PC-3 (cell line): Measurements from ENCODE around the gene PIGH. TPM values are rescaled to one million over a fixed set of nuclear protein-coding genes. Genes with fewer than 3 reads are reported as not detected.
"Not testable (repeated sequence)": the region's sequence is repeated elsewhere in the genome, so short reads cannot be mapped to it uniquely, and the experiment has no call there.

ENCODE experiments used
- ATAC-seq: fragments of 200-7000 bp; cut with Tn5 transposase; 2 replicates; pipeline ENCODE4 v1.9.1; 2020; ENCODE audit warnings: mild to moderate bottlenecking, moderate library complexity
- BruUV-seq: library from RNA; stranded (reverse); fragments of 400-500 nt; replicated peaks from 2 replicates; lab custom pipeline; 2021; lab: Mats Ljungman, UMichigan
- CTCF ChIA-PET: fragments of 300-600 bp; sonication (Branson Sonifier 250); formaldehyde crosslinking; loops from one replicate; lab custom pipeline; 2022; ENCODE audit warnings: antibody characterized with exemption; lab: Charles Lee
- POLR2A ChIA-PET: fragments of 300-600 bp; sonication (Branson Sonifier 250); formaldehyde crosslinking; loops from one replicate; lab custom pipeline; 2022; ENCODE audit warnings: antibody characterized with exemption; ENCODE audit not compliant: unreplicated experiment; lab: Charles Lee
- DNase-seq: peaks from one replicate; pipeline ENCODE4 v3.0.0-alpha.2; 2015
- H2AFZ ChIP-seq: fragments of 300-600 bp; sonication (generic); 2 replicates; pipeline ENCODE4 v1.6.0; 2016; ENCODE audit warnings: antibody characterized with exemption, low read length
- H3F3A ChIP-seq: fragments of 300-600 bp; sonication (generic); one replicate; pipeline ENCODE4 v1.6.0; 2017; ENCODE audit warnings: antibody characterized with exemption, low read length, control low read depth, mild to moderate bottlenecking; ENCODE audit not compliant: unreplicated experiment
- H3K27ac ChIP-seq: fragments of 300-600 bp; sonication (generic); 2 replicates; pipeline ENCODE4 v1.5.1; 2016; ENCODE audit warnings: mild to moderate bottlenecking, low read length
- H3K27me3 ChIP-seq: fragments of 300-600 bp; sonication (generic); 2 replicates; pipeline ENCODE4 v1.6.1; 2016; ENCODE audit warnings: low read length, mixed read lengths
- H3K36me3 ChIP-seq: fragments of 300-600 bp; sonication (generic); 2 replicates; pipeline ENCODE4 v1.6.1; 2016; ENCODE audit warnings: low read depth, mixed run types, low read length, mixed read lengths
- H3K4me1 ChIP-seq: fragments of 300-600 bp; sonication (generic); 2 replicates; pipeline ENCODE4 v1.5.1; 2016; ENCODE audit warnings: low read length; ENCODE audit not compliant: insufficient read depth
- H3K4me2 ChIP-seq: fragments of 300-600 bp; sonication (generic); 2 replicates; pipeline ENCODE4 v1.6.0; 2016; ENCODE audit warnings: low read length
- H3K4me3 ChIP-seq: fragments of 300-600 bp; sonication (generic); 2 replicates; pipeline ENCODE4 v1.5.1; 2016; ENCODE audit warnings: mild to moderate bottlenecking, low read length, mixed read lengths
- H3K79me2 ChIP-seq: fragments of 300-600 bp; sonication (generic); 2 replicates; pipeline ENCODE4 v1.6.1; 2017; ENCODE audit warnings: low read length, mixed read lengths
- H3K9ac ChIP-seq: fragments of 300-600 bp; sonication (generic); 2 replicates; pipeline ENCODE4 v1.6.0; 2016; ENCODE audit warnings: mild to moderate bottlenecking, low read length
- H3K9me2 ChIP-seq: fragments of 300-600 bp; sonication (generic); replicated peaks from 2 replicates; pipeline ENCODE4 v1.6.1; 2016; ENCODE audit warnings: mixed run types, low read length, mixed read lengths
- H3K9me3 ChIP-seq: fragments of 300-600 bp; sonication (generic); 2 replicates; pipeline ENCODE4 v1.6.1; 2016; ENCODE audit warnings: low read length, mixed read lengths
- H4K20me1 ChIP-seq: fragments of 300-600 bp; sonication (generic); 2 replicates; pipeline ENCODE4 v1.6.1; 2016; ENCODE audit warnings: low read length, mixed read lengths
- CTCF ChIP-seq: fragments of 300-600 bp; sonication (generic); conservative IDR thresholded peaks from 2 replicates; pipeline ENCODE4 v1.5.1; 2017; ENCODE audit warnings: antibody characterized with exemption, low read depth, mild to moderate bottlenecking, low read length
- EZH2 ChIP-seq: fragments of 300-600 bp; sonication (generic); IDR thresholded peaks from one replicate; pipeline ENCODE4 v1.6.1; 2017; ENCODE audit warnings: antibody characterized with exemption, mild to moderate bottlenecking, low read length; ENCODE audit not compliant: unreplicated experiment
- EZH2phosphoT487 ChIP-seq: fragments of 300-600 bp; sonication (generic); IDR thresholded peaks from 2 replicates; pipeline ENCODE4 v1.6.1; 2018; ENCODE audit warnings: mild to moderate bottlenecking, antibody characterized with exemption, low read length, borderline replicate concordance
- intact Hi-C: fragments of 100-400 bp; cut with micrococcal nuclease; formaldehyde crosslinking; loops from 2 replicates; pipeline ENCODE4 v1.9.0; 2023
- total RNA-seq: library from RNA; depleted of rRNA; stranded (reverse); fragments of >200 nt; gene quantifications from 2 replicates; pipeline ENCODE4 v1.2.3, GENCODE V29; 2014

The PIGH gene
- total RNA-seq, 1 experiment from 2014 or later = 66.4 TPM

GRCh38 chr14:67630186-67630585 lies 30.1 kb upstream of the PIGH start:
- no peaks in the 10 kb centered on the region for H3F3A ChIP-seq
- no peaks in the 10 kb centered on the region for H3K4me1 ChIP-seq
- no peak for ATAC-seq
- H3K36me3 ChIP-seq = no peaks in the 10 kb centered on the region
- H4K20me1 ChIP-seq = no peaks in the 10 kb centered on the region
- TF ChIP-seq CTCF (no peak), EZH2 (no peak), EZH2phosphoT487 (no peak)
- H3K27ac ChIP-seq = no peak overlapping the region
- no peaks in the 10 kb centered on the region for H3K79me2 ChIP-seq
- no peak overlapping the region for H3K9ac ChIP-seq
- no TSS peak for BruUV-seq
- ChIA-PET CTCF (interaction anchor here (0.5 to 0.6 kb wide), 2 partner anchors 1158 to 1233 kb away, joined by 7 read pairs; no protein-coding TSS in a partner anchor), POLR2A (interaction anchor here (0.6 kb wide), 1 partner anchor 110 kb away, joined by 3 read pairs; no protein-coding TSS in a partner anchor)
- no peaks in the 10 kb centered on the region for H3K27me3 ChIP-seq
- no peak overlapping the region for H3K4me2 ChIP-seq
- intact Hi-C loops = no loop called here
- DNase-seq = no peak
- H2AFZ ChIP-seq = no peak overlapping the region
- no peaks in the 10 kb centered on the region for H3K9me2 ChIP-seq
- no peaks in the 10 kb centered on the region for H3K9me3 ChIP-seq
- H3K4me3 ChIP-seq = no peak overlapping the region

GRCh38 chr14:67627519-67627918 lies 27.5 kb upstream of the PIGH start:
- BruUV-seq = no TSS peak

GRCh38 chr14:67626131-67626530 lies 26.1 kb upstream of the PIGH start:
- CTCF ChIA-PET, POLR2A ChIA-PET, H3K9ac ChIP-seq, H4K20me1 ChIP-seq, BruUV-seq, H3K27me3 ChIP-seq, H3K9me2 ChIP-seq, intact Hi-C loops, H3K27ac ChIP-seq, DNase-seq, H3K79me2 ChIP-seq, H3K4me2 ChIP-seq, H2AFZ ChIP-seq, H3K4me3 ChIP-seq, ATAC-seq, H3F3A ChIP-seq, H3K36me3 ChIP-seq, H3K9me3 ChIP-seq: not testable (repeated sequence)
- H3K4me1 ChIP-seq = peaks cover 20% of the 10 kb centered on the region

More at GRCh38 chr14:67627519-67627918, 27.5 kb upstream of the PIGH start:
- Histone ChIP-seq H3K9me2 (no peaks in the 10 kb centered on the region), H4K20me1 (no peaks in the 10 kb centered on the region), H3K4me2 (no peak overlapping the region), H3K4me3 (no peak overlapping the region), H3K9me3 (no peaks in the 10 kb centered on the region), H3K79me2 (no peaks in the 10 kb centered on the region), H3K27me3 (no peaks in the 10 kb centered on the region), H3K4me1 (peaks cover 14% of the 10 kb centered on the region), H2AFZ (no peak overlapping the region), H3F3A (no peaks in the 10 kb centered on the region), H3K27ac (no peak overlapping the region), H3K9ac (no peak overlapping the region), H3K36me3 (no peaks in the 10 kb centered on the region)
- DNase-seq (no peak), ATAC-seq (no peak)
- ChIA-PET CTCF (interaction anchor here (0.6 kb wide), 1 partner anchor 77 kb away, joined by 4 read pairs; no protein-coding TSS in a partner anchor), POLR2A (no interaction called here)
- intact Hi-C loops = no loop called here
- TF ChIP-seq CTCF (no peak), EZH2phosphoT487 (no peak), EZH2 (no peak)
